H1 (cell line): Measurements from ENCODE around the gene CIAO3.

Experiments used
- CTCF ChIP-seq, 3 experiments: IDR thresholded peaks; 1 replicate in 2 of 3; 2 replicates in 1 of 3; pipeline versions ENCODE4 v1.5.1 to v1.6.1; 2011; ENCODE audit warnings: low read length in 3 of 3, mild to moderate bottlenecking in 3 of 3, inconsistent platforms in 2 of 3, low read depth in 1 of 3, moderate library complexity in 1 of 3; ENCODE audit not compliant: insufficient read depth in 1 of 3; ENCODE audit errors: control extremely low read depth in 1 of 3
- HDAC2 ChIP-seq, 2 experiments: fragments of 300-600 bp in 1 of 2; sonication (generic) in 1 of 2; IDR thresholded peaks; 2 replicates each; pipeline ENCODE4 v1.6.1; 2011 to 2012; ENCODE audit warnings: low read depth in 2 of 2, low read length in 2 of 2, mild to moderate bottlenecking in 2 of 2, moderate library complexity in 2 of 2, borderline replicate concordance in 1 of 2, inconsistent platforms in 1 of 2
- JUND ChIP-seq: IDR thresholded peaks from 2 replicates; pipeline ENCODE4 v1.6.1; 2011; ENCODE audit warnings: mild to moderate bottlenecking, improper control_type of control experiment, low read length
- POLR2A ChIP-seq, 2 experiments: IDR thresholded peaks; 1 replicate in 1 of 2; 2 replicates in 1 of 2; pipeline ENCODE4 v1.6.1; 2011; ENCODE audit warnings: low read depth in 2 of 2, low read length in 2 of 2, mild to moderate bottlenecking in 2 of 2; ENCODE audit errors: control extremely low read depth in 1 of 2
- YY1 ChIP-seq: IDR thresholded peaks from 2 replicates; pipeline ENCODE4 v1.6.1; 2011; ENCODE audit warnings: low read depth, mild to moderate bottlenecking, low read length

GRCh38 chr16:768428-768827 is 27.6 kb upstream of the CIAO3 start:
- no peak for TF ChIP-seq POLR2A (IDR thresholded peaks at IDR 0.05; ENCODE audit: control extremely low read depth in 1 of 2, low read depth in 2 of 2, low read length in 2 of 2)
- no peak for TF ChIP-seq CTCF (IDR thresholded peaks at IDR 0.05; ENCODE audit: control extremely low read depth in 1 of 3, insufficient read depth in 1 of 3, low read depth in 1 of 3, low read length in 3 of 3)
- no peak for TF ChIP-seq JUND
- no peak for TF ChIP-seq YY1
- TF ChIP-seq HDAC2 (IDR thresholded peaks at IDR 0.05; ENCODE audit: borderline replicate concordance in 1 of 2, low read depth in 2 of 2, low read length in 2 of 2) = no peak
